Brain pericyte (primary cell): ENCODE data around the gene SLC26A1.
"Not testable (repeated sequence)": the region's sequence is repeated elsewhere in the genome, so short reads cannot be mapped to it uniquely, and the experiment has no call there.

ENCODE experiments used
- DNase-seq: peaks from one replicate; pipeline ENCODE4 v3.0.0-alpha.2; 2012; ENCODE audit warnings: low read depth, low spot score

SLC26A1 gene

DNA sequence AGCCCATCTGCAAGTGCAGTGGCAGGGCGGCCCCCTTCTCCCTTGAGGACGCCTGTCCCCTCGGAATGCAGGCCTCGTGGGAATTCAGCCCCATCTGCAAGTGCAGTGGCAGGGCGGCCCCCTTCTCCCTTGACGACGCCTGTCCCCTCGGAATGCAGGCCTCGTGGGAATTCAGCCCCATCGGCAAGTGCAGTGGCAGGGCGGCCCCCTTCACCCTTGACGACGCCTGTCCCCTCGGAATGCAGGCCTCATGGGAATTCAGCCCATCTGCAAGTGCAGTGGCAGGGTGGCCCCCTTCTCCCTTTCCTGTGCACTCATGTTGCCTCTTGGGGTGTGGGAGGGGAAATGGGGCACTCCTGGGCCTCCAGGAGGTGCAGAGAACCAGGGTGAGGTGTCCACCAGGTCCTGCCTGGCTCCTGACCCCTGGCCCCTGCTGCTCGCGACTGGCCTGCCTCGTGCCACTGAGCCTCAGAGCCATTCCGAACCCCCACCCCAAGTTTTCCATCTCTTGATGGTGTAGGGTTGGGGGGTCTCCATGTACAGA is 6.8 kb upstream of the SLC26A1 start:
- DNase-seq = no peak

GRCh38 chr4:999240-999863 is 6.1 kb upstream of the SLC26A1 start:
- not testable (repeated sequence) for DNase-seq

DNA sequence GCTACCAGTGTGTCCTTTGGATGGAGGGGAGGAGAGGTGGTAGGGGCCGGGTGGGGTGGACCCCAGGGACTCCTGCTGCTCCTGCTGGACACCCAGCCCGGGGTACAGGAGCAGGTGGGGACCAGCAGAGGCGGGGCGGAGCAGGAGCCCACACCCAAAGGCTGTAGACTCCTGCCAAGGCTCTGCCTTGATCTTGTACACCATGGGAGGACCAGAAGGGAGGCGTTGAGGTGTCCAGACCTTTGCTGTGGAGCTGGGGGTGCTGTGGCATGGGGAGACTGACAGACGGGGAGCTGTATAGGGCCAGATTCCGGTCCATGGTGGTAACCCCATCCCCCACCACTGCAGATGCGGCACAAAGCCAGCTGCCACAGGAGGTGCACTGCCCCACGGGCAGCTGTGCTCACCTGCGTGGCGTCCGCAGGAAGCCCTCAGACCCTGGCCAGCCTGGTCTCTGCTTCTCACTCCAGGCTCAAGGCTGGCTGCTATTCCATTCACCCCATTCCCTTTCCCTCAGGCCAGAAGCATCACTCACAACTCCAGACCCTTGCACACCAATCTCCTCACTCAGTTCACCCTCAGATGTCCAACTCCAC is 5.0 kb upstream of the SLC26A1 start:
- DNase-seq = no peak

GRCh38 chr4:997375-998071 is 4.3 kb upstream of the SLC26A1 start:
- no peak for DNase-seq

DNA sequence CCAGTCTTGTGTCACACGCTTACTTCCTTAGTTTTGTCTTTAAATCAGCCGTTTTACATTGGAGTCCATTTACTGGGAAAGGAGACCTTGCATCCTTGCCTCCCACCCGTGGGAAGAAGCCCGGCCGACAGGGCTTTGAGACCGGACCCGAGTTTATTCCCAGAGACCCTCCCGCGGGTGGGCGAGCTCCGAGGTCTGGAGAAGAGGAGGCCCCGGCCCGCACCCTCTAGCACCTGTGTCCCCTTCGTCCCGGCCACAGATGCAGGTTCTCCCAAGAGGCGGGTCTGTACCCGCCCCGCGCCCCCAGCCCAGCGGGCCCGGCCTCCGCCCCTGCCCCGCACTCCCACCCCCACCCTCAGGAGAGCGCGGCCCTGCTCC is 3.8 kb upstream of the SLC26A1 start:
- DNase-seq = no peak

GRCh38 chr4:996030-996996 is 3.1 kb upstream of the SLC26A1 start:
- DNase-seq = no peak

- no peak for DNase-seq
Observed at GRCh38 chr4:995311-996026, 2.3 kb upstream of the SLC26A1 start.

DNA sequence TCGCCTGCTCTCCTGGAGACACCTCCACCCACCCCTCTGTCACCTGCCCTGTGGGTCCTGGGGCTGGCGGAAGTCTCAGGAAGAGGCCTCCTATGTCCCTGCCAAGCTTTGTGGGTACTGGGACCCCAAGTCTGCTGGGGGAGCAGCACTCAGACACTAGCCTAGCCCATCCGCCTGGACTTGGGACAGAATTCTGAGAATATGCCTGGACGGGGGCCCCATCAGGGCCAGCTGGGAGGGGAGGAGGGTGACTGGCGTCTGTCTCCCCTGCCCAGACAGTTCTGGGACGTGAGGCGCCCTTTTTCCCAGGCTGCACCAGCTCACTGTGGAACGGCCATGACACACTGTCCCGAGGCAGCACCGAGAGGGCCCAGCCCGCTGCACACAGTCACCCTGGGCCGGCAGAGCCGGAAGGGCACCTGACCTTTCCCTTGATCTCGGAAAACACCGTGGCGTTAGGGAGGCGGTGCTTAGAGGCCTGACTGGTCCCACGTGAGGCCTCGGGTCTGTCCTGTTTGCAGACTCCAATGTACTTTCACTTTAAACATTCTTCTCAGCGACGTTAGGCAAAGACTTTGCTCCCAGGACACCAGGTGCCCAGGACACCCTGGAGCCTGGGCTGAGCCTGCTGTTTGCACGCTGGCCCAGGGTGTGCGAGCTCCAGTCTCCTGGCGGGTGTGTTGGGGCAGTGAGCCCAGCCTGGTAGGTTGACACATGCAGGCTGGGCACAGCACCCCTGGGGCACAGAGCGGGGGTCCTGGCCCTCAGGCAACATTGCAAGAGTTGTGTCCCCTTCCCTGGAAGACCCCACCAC is 700 bp downstream of the SLC26A1 start:
- no peak for DNase-seq

GRCh38 chr4:991451-992296 is 1.5 kb downstream of the SLC26A1 start:
- DNase-seq = no peak

DNA sequence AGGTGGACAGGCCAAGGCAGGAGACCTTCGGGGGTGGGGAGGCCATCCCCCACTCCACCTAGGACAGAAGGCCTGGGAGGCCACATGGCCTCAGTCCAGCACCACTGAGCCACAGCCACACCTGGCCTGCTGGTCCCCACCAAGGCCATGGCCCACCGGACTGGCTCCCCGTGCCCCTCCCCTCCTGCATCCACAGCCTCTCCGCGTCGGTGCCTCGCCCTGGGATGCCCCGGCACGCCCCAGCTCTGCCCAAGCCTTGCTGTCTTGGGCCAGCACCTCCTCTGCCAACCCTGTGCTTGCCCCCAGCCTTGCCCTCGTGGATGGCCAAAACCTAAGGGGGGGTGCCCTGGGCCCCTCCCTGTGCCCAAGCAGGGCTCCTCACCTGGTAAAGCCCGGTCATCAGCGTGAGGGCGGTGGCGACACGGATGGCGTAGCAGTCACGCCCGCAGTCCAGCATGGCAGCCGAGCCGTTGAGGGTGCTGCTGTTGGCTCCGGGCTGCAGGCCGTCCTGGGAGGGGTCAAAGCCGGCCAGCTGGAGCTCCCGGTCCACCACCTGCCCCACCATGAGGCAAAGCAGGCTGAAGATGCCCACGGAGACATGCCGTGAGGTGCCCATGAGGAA is 2.3 kb downstream of the SLC26A1 start:
- no peak for DNase-seq

DNA sequence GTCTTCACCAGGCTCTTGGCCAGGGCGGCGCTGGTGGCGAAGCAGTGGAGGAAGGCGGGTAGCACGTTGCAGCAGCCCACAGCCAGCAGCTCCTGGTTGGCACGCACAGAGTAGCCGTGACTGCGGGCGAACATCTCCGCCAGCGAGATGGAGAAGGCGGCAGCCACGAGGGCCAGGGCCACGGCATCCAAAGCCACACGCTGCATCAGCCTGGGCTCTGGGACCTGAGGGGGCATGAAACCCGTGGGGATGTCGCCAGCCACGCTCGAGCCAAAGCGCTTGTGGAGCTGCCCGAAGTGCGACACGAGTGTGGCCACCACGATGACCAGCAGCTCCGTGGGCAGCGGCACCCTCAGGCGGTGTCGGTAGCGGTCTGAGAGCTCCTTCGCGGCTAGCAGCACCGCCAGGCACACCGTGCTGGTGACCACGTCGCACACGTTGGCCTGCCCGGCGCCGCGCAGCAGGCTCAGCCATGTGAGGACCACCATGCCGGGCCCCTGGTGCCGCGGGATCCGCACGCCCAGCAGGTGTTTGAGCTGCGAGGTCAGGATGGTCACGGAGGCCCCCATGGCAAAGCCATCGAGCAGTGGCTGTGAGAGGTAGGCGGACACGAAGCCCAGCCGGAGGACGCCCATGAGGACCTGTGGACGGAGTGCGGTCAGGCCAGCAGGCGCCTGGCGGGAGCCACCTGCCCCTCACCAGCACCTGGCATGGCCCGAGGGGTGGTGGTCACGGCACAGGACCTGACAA is 3.3 kb downstream of the SLC26A1 start:
- no peak for DNase-seq

DNA sequence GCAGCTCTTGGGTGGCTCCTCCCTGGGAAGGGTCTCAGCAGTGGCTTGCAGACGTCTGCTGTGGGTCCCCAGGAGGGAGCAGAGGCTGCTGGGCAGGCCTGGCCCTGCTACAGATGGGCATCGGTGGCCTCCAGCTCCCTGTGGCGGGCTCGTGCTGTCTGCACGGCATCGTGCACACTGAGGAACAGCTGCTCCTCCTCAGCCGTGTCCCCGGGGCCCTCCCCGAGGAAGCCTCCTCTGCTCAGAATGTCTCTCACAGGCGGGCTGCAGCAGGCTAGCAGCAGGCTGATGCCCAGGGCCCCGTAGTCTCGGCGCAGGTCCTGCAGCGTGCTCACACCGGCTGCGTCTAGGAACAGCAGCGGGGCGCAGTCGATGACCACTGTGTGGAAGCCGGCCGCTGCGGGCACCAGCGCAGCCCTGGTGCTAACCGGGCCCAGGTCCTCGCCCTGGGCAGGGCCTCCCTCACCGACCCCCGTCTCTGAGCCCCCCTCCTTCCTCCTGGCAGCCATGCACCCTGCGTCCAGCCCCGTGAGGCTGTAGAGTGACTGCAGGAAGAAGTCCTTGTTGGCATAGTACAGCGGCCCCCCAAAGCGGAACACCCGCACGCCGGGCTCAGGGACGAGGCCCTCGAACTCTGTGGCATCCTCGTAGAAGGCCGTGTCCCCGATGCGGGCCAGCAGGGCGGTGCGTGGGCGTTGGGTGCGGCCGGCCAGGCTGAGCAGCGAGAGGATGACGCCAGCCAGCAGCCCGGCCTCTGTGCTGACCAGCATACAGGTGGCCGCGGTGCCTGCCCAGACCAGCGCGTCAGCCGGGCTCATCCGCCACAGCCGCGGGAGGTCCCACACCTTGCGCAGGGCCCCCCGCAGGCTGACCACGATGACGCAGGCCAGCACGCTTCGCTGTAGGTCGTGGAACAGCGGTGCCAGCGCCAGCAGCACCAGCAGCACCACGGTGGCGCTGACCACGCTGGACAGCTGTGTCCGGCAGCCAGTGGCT is 4.2 kb downstream of the SLC26A1 start:
- DNase-seq = no peak

DNA sequence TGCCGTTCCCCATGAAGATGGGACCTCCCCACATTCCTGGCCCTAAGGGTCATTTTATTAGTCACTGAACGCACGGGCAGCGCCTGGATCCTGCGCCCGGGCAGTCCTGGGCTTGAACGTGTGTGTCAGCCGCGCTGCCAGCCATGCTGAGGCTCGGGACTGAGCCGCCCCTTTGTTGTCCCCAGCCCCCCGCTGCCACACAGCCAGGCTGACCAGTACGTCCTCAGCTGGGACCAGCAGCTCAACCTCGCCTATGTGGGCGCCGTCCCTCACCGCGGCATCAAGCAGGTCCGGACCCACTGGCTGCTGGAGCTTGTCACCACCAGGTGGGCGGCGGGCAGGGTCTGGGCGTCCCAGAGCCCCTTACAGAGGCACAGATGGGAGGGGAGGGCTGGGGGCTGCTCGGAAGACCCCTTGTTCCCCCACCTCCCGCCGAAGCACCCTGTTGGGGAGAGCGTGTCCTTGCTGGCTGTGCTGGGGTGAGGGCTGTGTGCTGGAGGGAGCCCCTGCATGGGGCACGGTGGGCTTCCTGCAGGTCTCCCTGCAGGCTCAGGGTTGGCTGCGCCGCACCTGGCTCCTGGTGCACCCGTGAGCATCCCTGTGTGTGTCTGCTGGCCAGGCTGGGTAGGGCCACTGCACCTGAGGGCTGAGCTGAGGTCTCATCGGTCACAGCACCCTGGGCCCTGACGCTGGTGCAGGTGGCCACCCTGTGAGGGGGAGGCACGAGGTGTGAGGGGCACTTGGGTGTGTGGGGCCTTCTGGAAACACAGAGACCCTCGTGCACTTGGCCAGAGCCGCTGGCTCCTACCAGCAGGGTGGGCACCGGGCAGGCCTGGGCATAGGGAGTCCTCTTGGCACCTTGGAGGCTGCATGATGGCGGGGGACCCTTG is 5.3 kb downstream of the SLC26A1 start:
- DNase-seq = no peak

DNA sequence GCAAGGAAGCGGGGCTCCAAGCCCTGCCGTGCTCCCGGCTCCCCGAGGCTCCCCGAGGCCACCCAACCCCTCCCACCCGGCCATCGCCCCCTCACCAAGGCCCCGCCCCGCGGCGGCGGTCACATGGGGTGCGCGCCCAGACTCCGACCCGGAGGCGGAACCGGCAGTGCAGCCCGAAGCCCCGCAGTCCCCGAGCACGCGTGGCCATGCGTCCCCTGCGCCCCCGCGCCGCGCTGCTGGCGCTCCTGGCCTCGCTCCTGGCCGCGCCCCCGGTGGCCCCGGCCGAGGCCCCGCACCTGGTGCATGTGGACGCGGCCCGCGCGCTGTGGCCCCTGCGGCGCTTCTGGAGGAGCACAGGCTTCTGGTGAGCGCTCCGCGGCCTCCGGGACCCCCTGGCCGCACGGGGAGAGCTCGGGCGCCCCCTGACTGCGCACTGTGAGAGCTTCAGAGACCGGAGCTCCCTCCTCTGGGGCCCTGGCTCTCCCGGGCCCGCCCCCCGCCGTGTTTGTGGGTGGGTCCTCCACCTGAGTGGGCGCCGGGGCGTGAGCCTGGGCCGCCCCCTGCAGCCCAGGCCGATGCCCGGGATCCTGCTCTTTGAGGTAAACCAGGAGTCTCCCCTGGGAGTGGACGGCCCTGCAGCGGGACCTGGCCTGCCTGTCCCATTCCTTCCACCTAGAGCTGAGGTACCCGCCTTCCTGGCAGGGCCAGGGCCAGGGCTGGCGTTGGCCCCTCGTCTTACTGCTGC is 6.2 kb downstream of the SLC26A1 start, which contains the start of gene IDUA:
Gene IDUA, plus strand, starts transcription at position 166 of the 745 bp plus-strand sequence. Its CDS starts 41 bp downstream, at position 207.
- no peak for DNase-seq

DNA sequence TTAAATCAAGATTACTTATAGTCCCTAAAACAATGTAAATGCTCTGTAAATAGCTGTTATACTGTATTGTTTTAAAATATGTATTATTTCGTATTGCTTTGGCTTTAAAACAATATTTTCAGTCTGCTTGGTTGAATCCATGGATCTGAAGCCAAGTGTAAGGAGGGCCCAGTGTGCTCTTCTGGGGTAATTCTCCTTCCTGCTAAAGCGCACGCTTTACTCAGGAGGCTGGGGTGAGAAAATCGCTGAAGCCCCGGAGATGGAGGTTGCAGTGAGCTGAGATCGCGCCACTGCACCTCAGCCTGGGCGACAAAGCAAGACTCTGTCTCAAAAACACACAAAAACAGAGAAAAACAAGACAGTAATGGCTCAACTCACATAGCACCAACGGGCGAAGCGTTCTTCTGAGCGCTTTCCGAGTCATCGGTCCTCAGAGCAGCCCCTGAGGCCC is 6.8 kb downstream of the SLC26A1 start:
- DNase-seq = no peak
